ENCODE data around the gene HSPG2. TPM values are rescaled to one million over a fixed set of nuclear protein-coding genes. Genes with fewer than 3 reads are reported as not detected.

HSPG2 gene
- total RNA-seq, 1 donor from 2014 or later: 221 TPM

DNA sequence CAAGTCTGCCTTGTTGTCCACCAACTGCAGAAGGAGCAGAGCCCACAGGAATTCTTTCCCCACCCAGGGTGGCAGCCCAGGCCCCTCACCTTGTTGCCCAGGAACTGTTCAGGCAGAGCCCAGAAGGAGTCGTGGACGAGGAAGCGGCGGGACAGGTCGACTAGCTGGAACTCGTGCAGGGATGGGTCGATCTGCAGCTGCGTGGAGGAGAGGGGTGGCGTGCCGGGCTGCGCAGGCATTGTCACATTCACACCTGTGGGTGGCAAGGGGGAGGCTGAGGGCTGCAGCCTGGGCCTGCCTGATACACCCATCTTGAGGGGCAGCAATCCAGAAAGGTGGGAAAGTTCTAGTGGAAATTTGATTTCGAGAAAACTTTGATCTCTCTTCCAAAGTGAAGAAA lies 55.9 kb downstream of the HSPG2 start:
- Mint-ChIP-seq H3K27ac (no peak overlapping the region), H3K27me3 (ENCODE audit: low read depth) (no peaks in the 10 kb centered on the region), H3K36me3 (peaks cover 25% of the 10 kb centered on the region), H3K9me3 (no peaks in the 10 kb centered on the region), H3K4me1 (no peaks in the 10 kb centered on the region), H3K4me3 (no peak overlapping the region)
- TF ChIP-seq, protein P1, sequence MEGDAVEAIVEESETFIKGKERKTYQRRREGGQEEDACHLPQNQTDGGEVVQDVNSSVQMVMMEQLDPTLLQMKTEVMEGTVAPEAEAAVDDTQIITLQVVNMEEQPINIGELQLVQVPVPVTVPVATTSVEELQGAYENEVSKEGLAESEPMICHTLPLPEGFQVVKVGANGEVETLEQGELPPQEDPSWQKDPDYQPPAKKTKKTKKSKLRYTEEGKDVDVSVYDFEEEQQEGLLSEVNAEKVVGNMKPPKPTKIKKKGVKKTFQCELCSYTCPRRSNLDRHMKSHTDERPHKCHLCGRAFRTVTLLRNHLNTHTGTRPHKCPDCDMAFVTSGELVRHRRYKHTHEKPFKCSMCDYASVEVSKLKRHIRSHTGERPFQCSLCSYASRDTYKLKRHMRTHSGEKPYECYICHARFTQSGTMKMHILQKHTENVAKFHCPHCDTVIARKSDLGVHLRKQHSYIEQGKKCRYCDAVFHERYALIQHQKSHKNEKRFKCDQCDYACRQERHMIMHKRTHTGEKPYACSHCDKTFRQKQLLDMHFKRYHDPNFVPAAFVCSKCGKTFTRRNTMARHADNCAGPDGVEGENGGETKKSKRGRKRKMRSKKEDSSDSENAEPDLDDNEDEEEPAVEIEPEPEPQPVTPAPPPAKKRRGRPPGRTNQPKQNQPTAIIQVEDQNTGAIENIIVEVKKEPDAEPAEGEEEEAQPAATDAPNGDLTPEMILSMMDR (IDR thresholded peaks at IDR 0.05; ENCODE audit: unreplicated experiment): no peak
- no peak for DNase-seq (ENCODE audit: low spot score in 2 of 2, unreplicated experiment in 2 of 2)

- H3K4me3 Mint-ChIP-seq: no peak overlapping the region
- no peak for DNase-seq (ENCODE audit: low spot score in 2 of 2, unreplicated experiment in 2 of 2)
- TF ChIP-seq, protein P1 (IDR thresholded peaks at IDR 0.05; ENCODE audit: unreplicated experiment): no peak
- no peaks in the 10 kb centered on the region for H3K9me3 Mint-ChIP-seq
- H3K4me1 Mint-ChIP-seq: no peaks in the 10 kb centered on the region
- H3K36me3 Mint-ChIP-seq: peaks cover 24% of the 10 kb centered on the region
- no peaks in the 10 kb centered on the region for H3K27me3 Mint-ChIP-seq (ENCODE audit: low read depth)
- H3K27ac Mint-ChIP-seq: no peak overlapping the region
These were observed 56.5 kb downstream of the HSPG2 start for GRCh38 chr1:21880619-21880970.

- H3K36me3 Mint-ChIP-seq: peaks cover 20% of the 10 kb centered on the region
- no peaks in the 10 kb centered on the region for H3K4me1 Mint-ChIP-seq
- DNase-seq (ENCODE audit: low spot score in 2 of 2, unreplicated experiment in 2 of 2): no peak
- TF ChIP-seq, protein P1 (IDR thresholded peaks at IDR 0.05; ENCODE audit: unreplicated experiment): no peak
- no peaks in the 10 kb centered on the region for H3K27me3 Mint-ChIP-seq (ENCODE audit: low read depth)
- no peak overlapping the region for H3K27ac Mint-ChIP-seq
- H3K4me3 Mint-ChIP-seq: no peak overlapping the region
- no peaks in the 10 kb centered on the region for H3K9me3 Mint-ChIP-seq
These were observed 57.0 kb downstream of the HSPG2 start for GRCh38 chr1:21879928-21880618.

- TF ChIP-seq, protein P1 (IDR thresholded peaks at IDR 0.05; ENCODE audit: unreplicated experiment): no peak
- Mint-ChIP-seq H3K9me3 (no peaks in the 10 kb centered on the region), H3K27ac (no peak overlapping the region), H3K4me1 (no peaks in the 10 kb centered on the region), H3K27me3 (ENCODE audit: low read depth) (no peaks in the 10 kb centered on the region), H3K36me3 (peaks cover 20% of the 10 kb centered on the region), H3K4me3 (no peak overlapping the region)
- no peak for DNase-seq (ENCODE audit: low spot score in 2 of 2, unreplicated experiment in 2 of 2)
These were observed 58.2 kb downstream of the HSPG2 start for GRCh38 chr1:21878840-21879478.

- TF ChIP-seq, protein P1 (IDR thresholded peaks at IDR 0.05; ENCODE audit: unreplicated experiment): no peak
- no peak for DNase-seq (ENCODE audit: low spot score in 2 of 2, unreplicated experiment in 2 of 2)
- no peak overlapping the region for H3K27ac Mint-ChIP-seq
- H3K9me3 Mint-ChIP-seq: no peaks in the 10 kb centered on the region
- no peaks in the 10 kb centered on the region for H3K27me3 Mint-ChIP-seq (ENCODE audit: low read depth)
- no peak overlapping the region for H3K4me3 Mint-ChIP-seq
- H3K36me3 Mint-ChIP-seq: peaks cover 20% of the 10 kb centered on the region
- no peaks in the 10 kb centered on the region for H3K4me1 Mint-ChIP-seq
These were observed 58.9 kb downstream of the HSPG2 start for GRCh38 chr1:21878009-21878773.

Data from mesothelial cell of epicardium (in vitro differentiated cells).